ENCODE measurements around the gene PPP5C.
"Not testable (repeated sequence)": the region's sequence is repeated elsewhere in the genome, so short reads cannot be mapped to it uniquely, and the experiment has no call there.

Gene PPP5C

DNA sequence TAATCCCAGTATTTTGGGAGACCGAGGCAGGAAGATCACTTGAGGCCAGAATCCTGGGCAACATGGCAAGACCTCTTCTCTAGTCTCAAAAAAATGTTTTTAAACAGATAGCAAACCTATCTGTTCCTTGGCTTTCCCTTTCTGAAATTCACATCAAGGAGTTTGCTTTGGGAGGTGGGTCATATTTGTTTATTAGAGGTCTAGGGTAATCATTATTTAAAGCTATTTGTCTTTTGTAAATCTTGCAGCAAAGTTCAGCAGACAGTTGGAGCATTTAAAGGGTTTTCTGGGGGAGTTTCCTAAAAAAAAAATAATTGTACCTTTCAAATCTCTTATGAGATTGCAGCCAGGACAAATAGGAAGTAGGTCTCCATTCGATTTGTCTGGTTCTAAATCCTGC, 17.5 kb downstream of the PPP5C start:
- no peak for DNase-seq (ENCODE audit: low spot score)

DNA sequence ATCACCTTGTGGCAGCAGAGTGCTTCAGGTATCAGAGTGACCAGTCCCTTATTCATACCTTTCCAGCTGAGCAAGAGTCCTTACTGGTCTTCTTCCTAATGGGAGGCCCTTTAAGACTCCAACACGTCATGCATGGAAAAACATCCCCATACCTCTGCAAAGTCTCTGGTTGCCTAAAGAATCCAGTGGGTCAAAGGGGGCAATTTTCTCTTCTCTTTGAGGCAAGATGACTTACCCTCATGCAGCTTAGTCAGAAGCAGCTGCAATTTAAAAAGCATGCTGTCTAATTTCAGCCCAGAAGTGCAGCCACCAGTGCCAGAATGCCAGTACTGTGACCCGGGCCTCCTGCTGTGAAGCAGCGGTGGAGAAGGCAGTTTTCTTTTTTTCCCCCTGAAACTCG, 18.7 kb downstream of the PPP5C start:
- no peak for DNase-seq (ENCODE audit: low spot score)

DNA sequence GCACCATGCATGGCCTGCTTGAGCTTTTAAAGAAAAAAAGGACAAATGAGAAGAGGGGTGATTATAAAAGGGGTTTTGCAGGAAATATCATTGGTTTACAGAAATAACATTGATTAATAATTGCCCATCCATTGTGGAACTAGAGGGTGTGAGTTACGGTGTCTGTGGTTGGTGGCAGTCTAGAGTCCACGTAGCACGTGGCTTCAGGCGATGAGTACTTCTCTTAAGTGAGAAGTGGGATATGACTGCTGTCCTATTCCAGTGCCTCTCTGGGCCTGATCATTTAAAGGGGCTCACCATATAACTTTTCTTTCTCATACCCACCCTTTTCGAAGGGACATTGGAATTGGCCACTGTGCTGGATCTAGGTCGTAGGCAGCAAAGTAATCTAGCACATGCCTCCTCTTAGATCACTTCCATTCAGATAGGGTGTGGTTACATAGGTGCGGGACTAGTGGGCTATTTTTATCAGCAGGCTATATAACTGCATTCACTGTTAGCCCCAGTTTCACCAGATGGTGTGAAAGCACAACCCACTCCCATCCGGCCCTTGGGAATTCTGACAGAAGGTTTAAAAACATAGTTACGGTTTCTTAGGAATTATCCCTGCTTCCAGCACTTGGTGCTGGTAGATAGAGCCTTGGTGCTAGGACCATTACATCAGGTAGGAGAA, 19.9 kb downstream of the PPP5C start:
- DNase-seq (ENCODE audit: low spot score) = no peak

GRCh38 chr19:46367426-46367825, 20.5 kb downstream of the PPP5C start:
- DNase-seq (ENCODE audit: low spot score) = no peak

- DNase-seq (ENCODE audit: low spot score) = no peak
These were observed 21.2 kb downstream of the PPP5C start for GRCh38 chr19:46368116-46368515.

DNA sequence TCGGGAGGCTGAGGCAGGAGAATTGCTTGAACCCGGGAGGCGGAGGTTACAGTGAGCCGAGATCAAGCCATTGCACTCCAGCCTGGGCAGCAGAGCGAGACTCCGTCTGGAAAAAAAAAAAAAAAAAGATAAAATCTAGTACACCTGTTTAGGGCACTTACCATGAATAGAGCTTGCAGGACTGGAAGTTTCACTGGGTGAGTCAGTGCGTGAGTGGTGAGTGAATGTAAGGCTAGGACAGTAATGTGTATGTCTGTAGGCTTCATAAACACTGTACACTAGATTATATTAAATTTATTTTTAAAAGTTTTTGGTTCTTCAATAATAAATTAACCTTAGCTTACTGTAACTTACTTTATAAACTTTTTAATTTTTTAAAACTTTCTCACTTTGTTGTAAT, 22.9 kb downstream of the PPP5C start:
- DNase-seq (ENCODE audit: low spot score) = no peak

- no peak for DNase-seq (ENCODE audit: low spot score)
These were observed 24.5 kb downstream of the PPP5C start for GRCh38 chr19:46371371-46371901.

GRCh38 chr19:46372901-46373490, 26.1 kb downstream of the PPP5C start:
- no peak for DNase-seq (ENCODE audit: low spot score)

DNA sequence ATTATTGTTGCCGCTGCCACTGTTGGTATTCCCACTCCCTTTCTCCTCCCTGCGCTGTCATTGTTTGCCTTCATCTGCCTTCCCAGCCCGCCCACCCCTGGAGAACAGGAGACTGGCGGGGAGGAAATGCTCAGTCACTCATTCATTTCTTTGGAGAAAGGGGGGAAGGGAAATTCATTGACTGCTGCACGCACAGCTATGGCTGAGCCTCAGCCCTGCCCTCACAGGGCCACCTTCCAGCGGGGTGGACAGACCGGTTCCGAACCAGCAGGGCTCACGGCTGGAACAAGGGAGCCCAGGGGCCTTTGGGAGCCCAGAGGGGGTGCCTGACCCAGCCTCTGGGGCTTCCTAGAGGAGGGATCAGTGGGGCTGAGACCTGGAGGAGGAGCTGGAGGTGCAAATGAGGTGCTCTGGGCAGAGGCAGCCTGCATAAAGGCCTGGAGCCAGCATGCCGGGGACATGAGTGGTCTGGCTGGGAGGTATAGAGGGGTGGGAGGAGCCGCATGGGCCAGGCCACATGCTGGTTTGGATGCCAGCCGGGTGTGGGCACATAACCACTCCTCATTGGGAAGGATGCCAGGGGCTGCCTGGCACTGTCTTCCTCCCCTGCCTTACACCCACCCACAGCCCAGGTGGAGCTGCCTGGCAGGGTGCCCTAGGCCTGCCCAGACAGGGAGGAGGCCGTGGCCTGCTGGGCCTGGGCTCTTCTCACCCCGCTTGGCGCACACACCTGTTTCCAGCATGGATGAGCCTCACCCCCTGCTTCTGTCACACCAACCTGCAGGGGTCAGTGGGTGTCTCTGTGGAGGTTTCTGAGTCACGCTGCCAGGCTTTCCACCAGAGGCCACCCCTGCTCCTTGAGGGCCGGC, 26.8 kb downstream of the PPP5C start:
- DNase-seq (ENCODE audit: low spot score) = no peak

- DNase-seq (ENCODE audit: low spot score) = no peak
These were observed 27.9 kb downstream of the PPP5C start for GRCh38 chr19:46374536-46375475.

DNA sequence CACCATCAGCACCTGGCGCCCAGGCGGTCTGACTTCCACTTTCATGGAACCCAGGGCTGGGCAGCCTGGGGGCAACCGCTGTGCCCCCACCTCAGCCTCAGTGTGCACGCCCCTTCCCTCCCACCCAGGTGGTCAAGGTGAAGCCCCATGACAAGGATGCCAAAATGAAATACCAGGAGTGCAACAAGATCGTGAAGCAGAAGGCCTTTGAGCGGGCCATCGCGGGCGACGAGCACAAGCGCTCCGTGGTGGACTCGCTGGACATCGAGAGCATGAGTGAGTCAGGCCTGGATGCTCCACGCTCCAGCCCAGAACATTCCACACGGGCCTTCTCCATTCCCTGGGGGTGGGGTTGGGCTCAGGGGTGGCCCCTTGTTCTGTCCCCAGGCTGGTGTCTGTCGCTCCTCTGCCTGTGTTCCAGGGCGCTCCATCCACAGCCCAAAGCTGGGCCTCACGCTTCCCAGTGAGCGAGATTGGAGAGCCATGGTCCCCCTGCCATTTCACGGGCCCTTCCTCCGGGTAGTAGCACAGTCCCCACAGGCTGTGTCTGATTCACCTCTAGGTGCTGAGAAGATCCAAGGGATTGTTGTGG, 28.7 kb downstream of the PPP5C start:
- not testable (repeated sequence) for DNase-seq (ENCODE audit: low spot score)

DNA sequence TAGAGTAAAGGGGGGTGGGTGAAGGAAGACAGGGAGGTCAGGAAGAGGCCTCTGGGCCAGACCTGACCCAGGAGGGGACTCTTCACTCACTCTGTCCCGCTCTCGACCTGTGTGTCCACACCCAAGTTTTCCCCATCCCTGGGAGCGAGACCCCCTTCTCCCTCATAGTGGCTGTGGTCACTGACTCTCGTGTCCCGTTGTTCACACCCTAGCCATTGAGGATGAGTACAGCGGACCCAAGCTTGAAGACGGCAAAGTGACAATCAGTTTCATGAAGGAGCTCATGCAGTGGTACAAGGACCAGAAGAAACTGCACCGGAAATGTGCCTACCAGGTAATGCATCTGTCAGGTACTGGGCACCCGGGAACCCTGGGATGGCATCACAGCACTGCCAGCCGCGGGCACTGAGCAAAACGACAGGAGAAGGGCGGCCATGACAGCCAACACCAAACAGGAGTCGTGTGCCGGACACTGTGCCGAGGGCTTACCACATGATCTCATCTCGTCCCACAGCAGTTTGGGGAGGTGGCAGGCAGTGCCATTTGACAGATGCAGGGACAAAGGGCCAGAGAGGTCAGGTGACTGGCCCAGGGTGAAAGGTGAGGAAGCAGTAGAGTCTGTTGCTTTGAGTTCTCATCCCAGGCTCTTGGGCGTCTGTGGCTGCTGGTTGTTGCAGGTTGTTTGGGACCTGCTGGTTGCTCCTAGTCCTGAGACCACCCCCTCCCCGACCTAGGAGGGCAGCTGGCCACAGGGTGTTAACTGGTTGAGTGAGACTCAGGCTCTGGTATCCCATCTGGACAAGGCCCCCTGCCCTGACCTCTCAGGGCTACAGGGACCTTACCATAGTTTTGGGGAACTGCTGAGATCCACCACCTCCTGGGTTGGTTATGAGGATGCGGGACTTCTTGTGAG, 29.6 kb downstream of the PPP5C start:
- DNase-seq (ENCODE audit: low spot score) = no peak

GRCh38 chr19:46378268-46378667, 31.4 kb downstream of the PPP5C start:
- no peak for DNase-seq (ENCODE audit: low spot score)

GRCh38 chr19:46380690-46381089, 33.8 kb downstream of the PPP5C start:
- no peak for DNase-seq (ENCODE audit: low spot score)

DNA sequence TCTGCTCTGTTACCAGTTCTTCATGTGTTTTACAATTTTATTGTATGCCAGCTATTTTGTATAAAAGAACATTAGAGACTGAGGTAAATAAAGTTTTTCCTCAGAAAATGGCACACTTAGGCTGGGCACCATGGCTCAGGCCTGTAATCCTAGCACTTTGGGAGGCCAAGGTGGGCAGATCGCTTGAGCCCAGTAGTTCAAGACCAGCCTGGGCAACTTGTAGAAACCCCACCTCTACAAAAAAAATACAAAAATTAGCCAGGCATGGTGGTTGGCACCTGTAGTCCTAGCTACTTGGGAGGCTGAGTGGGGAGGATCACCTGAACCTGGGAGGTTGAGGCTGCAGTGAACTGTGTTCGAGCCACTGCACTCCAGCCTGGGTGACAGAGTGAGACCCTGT, 34.5 kb downstream of the PPP5C start:
- no peak for DNase-seq (ENCODE audit: low spot score)

DNA sequence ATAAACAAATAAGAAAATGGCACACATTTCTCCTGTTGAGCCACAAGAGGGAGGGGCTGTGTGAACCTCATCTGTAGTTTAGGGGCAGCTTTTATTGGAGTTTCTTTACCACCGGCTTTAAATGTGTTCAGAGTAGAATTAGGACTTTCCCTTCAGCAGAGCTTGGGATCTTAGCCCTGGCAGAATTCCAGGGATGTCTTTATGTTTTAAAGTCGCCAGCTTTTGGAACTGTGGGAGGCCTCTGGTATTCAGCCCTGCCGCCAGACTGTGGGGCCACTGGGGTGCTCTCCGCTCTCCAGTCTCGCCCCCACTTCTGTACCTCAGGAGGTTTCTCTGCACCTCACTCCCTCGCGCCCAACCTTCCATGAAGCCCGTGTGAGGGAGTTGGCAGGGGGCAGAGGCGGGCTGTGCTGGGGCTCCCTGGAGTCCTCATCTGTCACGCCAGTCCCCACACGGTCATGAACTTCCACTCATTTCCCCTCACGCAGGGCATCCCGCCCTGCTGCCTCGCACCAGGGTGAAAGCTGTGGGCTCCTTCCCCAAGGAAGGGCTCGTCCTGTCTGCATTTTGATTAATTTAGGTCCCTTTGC, 35.0 kb downstream of the PPP5C start:
- DNase-seq (ENCODE audit: low spot score) = no peak

GRCh38 chr19:46383171-46383815, 36.4 kb downstream of the PPP5C start:
- no peak for DNase-seq (ENCODE audit: low spot score)

- no peak for DNase-seq (ENCODE audit: low spot score)
These were observed 37.0 kb downstream of the PPP5C start for GRCh38 chr19:46383846-46384245.

DNA sequence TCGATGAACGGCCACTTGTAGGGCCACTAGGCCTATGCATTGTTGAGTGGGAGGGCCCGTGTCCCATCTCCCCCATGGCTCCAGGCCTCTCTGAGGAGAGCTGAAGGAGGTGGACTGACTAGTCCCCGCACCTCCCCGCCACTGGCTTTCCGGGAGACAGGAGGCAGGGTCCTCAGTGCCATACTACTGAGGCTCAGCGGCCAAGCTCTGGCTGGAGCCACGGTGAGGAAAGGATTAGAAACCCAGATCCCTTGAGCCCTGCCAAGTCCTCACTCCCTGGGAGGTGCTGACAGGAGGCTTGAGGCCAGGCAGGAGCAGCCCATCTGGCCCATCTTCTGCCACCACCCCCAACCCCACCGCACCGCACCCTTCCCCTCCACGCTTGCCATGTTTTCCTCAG, 37.5 kb downstream of the PPP5C start:
- DNase-seq (ENCODE audit: low spot score) = no peak

All from SK-N-DZ (cell line).